WTC11 (cell line): ENCODE results near the gene AJM1. TPM values are rescaled to one million over a fixed set of nuclear protein-coding genes. Genes with fewer than 3 reads are reported as not detected.

Source experiments
- ATAC-seq: fragments of 200-7000 bp; cut with Tn5 transposase; 2 replicates; pipeline ENCODE4 v1.10.0; 2021; ENCODE audit warnings: mild to moderate bottlenecking, moderate library complexity
- CTCF ChIA-PET: fragments of 300-600 bp; sonication (Branson Sonifier 250); formaldehyde crosslinking; loops from one replicate; lab custom pipeline; 2021; ENCODE audit warnings: antibody characterized with exemption; lab: Charles Lee
- POLR2A ChIA-PET: fragments of 350-600 bp; sonication (Branson Sonifier 250); formaldehyde crosslinking; loops from one replicate; lab custom pipeline; 2021; ENCODE audit warnings: antibody characterized with exemption; lab: Charles Lee
- DNase-seq: peaks from one replicate; pipeline ENCODE4 v3.0.0; 2021; ENCODE audit warnings: low spot score
- H3K27ac Mint-ChIP-seq: 2 replicates; pipeline ENCODE4 v1.8.0; 2021; ENCODE audit warnings: mixed read lengths
- H3K27me3 Mint-ChIP-seq: 2 replicates; pipeline ENCODE4 v1.8.0; 2021; ENCODE audit warnings: low read depth, mild to moderate bottlenecking, moderate library complexity, mixed read lengths
- H3K36me3 Mint-ChIP-seq: 2 replicates; pipeline ENCODE4 v1.8.0; 2021; ENCODE audit warnings: mixed read lengths
- H3K4me1 Mint-ChIP-seq: 2 replicates; pipeline ENCODE4 v1.8.0; 2022; ENCODE audit warnings: mixed read lengths
- H3K4me3 Mint-ChIP-seq: 2 replicates; pipeline ENCODE4 v1.8.0; 2021; ENCODE audit warnings: mild to moderate bottlenecking, moderate library complexity, mixed read lengths
- H3K9me3 Mint-ChIP-seq: 2 replicates; pipeline ENCODE4 v1.8.0; 2021; ENCODE audit warnings: mixed read lengths
- ATF6 ChIP-seq: sonication (generic); formaldehyde crosslinking; IDR thresholded peaks from 2 replicates; pipeline ENCODE4 v1.8.1; 2023; ENCODE audit warnings: mild to moderate bottlenecking, missing genetic modification reagents
- CTCF ChIP-seq: fragments of 200-600 bp; IDR thresholded peaks from 2 replicates; pipeline ENCODE4 v1.8.0; 2022; ENCODE audit warnings: antibody characterized with exemption
- E2F4 ChIP-seq: sonication (generic); formaldehyde crosslinking; IDR thresholded peaks from 2 replicates; pipeline ENCODE4 v1.8.1; 2022; ENCODE audit warnings: low read depth, mild to moderate bottlenecking, moderate library complexity, missing genetic modification reagents, borderline replicate concordance
- E2F5 ChIP-seq: sonication (generic); formaldehyde crosslinking; IDR thresholded peaks from 2 replicates; pipeline ENCODE4 v1.8.1; 2022; ENCODE audit warnings: mild to moderate bottlenecking, moderate library complexity, missing genetic modification reagents
- ESRRA ChIP-seq: sonication (generic); formaldehyde crosslinking; IDR thresholded peaks from 2 replicates; pipeline ENCODE4 v1.8.1; 2022; ENCODE audit warnings: mild to moderate bottlenecking, missing genetic modification reagents, borderline replicate concordance
- FOXJ3 ChIP-seq: sonication (generic); formaldehyde crosslinking; IDR thresholded peaks from 2 replicates; pipeline ENCODE4 v1.9.0; 2021; ENCODE audit warnings: missing genetic modification reagents, mild to moderate bottlenecking, borderline replicate concordance
- GTF2I ChIP-seq: fragments of 250-450 bp; sonication (Bioruptor Pico); conservative IDR thresholded peaks from 2 replicates; pipeline ENCODE4 v1.4.0; 2021; ENCODE audit warnings: mild to moderate bottlenecking
- HMGA2 ChIP-seq: fragments of 250-450 bp; sonication (Bioruptor Pico); IDR thresholded peaks from 2 replicates; pipeline ENCODE4 v1.4.0; 2021; ENCODE audit warnings: mild to moderate bottlenecking, moderate library complexity
- JAZF1 ChIP-seq: fragments of 250-450 bp; sonication (Bioruptor Pico); IDR thresholded peaks from 2 replicates; pipeline ENCODE4 v1.9.0; 2021; ENCODE audit warnings: moderate library complexity, mild to moderate bottlenecking, inconsistent platforms
- MYBL2 ChIP-seq: sonication (generic); formaldehyde crosslinking; IDR thresholded peaks from 2 replicates; pipeline ENCODE4 v1.8.1; 2023; ENCODE audit warnings: mild to moderate bottlenecking, moderate library complexity, missing genetic modification reagents
- NFE2L1 ChIP-seq: sonication (generic); formaldehyde crosslinking; IDR thresholded peaks from 2 replicates; pipeline ENCODE4 v1.8.1; 2023; ENCODE audit warnings: missing genetic modification reagents
- NFYB ChIP-seq: sonication (generic); formaldehyde crosslinking; conservative IDR thresholded peaks from 2 replicates; pipeline ENCODE4 v1.8.0; 2022; ENCODE audit warnings: low read depth, missing genetic modification reagents
- STAT6 ChIP-seq: sonication (generic); formaldehyde crosslinking; conservative IDR thresholded peaks from 2 replicates; pipeline ENCODE4 v1.8.1; 2023; ENCODE audit warnings: mild to moderate bottlenecking, low read depth, missing genetic modification reagents, moderate library complexity
- TEAD1 ChIP-seq: sonication (generic); formaldehyde crosslinking; IDR thresholded peaks from 2 replicates; pipeline ENCODE4 v1.8.0; 2022; ENCODE audit warnings: mild to moderate bottlenecking, missing genetic modification reagents
- ZNF281 ChIP-seq: sonication (generic); formaldehyde crosslinking; IDR thresholded peaks from 2 replicates; pipeline ENCODE4 v1.8.0; 2023; ENCODE audit warnings: mild to moderate bottlenecking, missing genetic modification reagents
- ZNF317 ChIP-seq: sonication (generic); formaldehyde crosslinking; IDR thresholded peaks from 2 replicates; pipeline ENCODE4 v1.8.1; 2023; ENCODE audit warnings: low read depth, mild to moderate bottlenecking, moderate library complexity, missing genetic modification reagents, borderline replicate concordance
- ZNF396 ChIP-seq: fragments of 250-450 bp; sonication (Bioruptor Pico); IDR thresholded peaks from 2 replicates; pipeline ENCODE4 v1.8.0; 2021; ENCODE audit warnings: mild to moderate bottlenecking, moderate library complexity, borderline replicate concordance
- ZNF423 ChIP-seq: fragments of 250-450 bp; sonication (Bioruptor Pico); IDR thresholded peaks from 2 replicates; pipeline ENCODE4 v2.1.2; 2022; ENCODE audit warnings: mild to moderate bottlenecking, moderate library complexity
- ZNF671 ChIP-seq: fragments of 250-450 bp; sonication (Bioruptor Pico); IDR thresholded peaks from 2 replicates; pipeline ENCODE4 v1.8.0; 2021; ENCODE audit warnings: mild to moderate bottlenecking
- total RNA-seq: library from RNA; stranded (reverse); gene quantifications from 3 replicates; pipeline ENCODE4 v1.2.3, GENCODE V29; 2021

The AJM1 gene
- total RNA-seq, 1 experiment from 2014 or later = 1.6 TPM

- no peaks in the 10 kb centered on the region for H3K9me3 Mint-ChIP-seq
- H3K36me3 Mint-ChIP-seq = peaks cover 2% of the 10 kb centered on the region; the same call in 1 of the 2 replicates
- TF ChIP-seq E2F5 (CRISPR knock-in tag) = no peak
- no peak for TF ChIP-seq JAZF1
- no peak overlapping the region for H3K4me3 Mint-ChIP-seq
- ATAC-seq = no peak
- H3K27ac Mint-ChIP-seq = no peak overlapping the region
- CTCF ChIA-PET = interaction anchor here (1.4 to 3.0 kb wide), 3 partner anchors 11 to 174 kb away, joined by 5 to 13 read pairs (median 6); partner anchors contain the start of gene AJM1
- peak; percentile 8 for DNase-seq
- peaks cover 2% of the 10 kb centered on the region; the same call in 1 of the 2 replicates for H3K4me1 Mint-ChIP-seq
- POLR2A ChIA-PET = no interaction called here
- no peaks in the 10 kb centered on the region for H3K27me3 Mint-ChIP-seq
Measured at GRCh38 chr9:136854842-136855460, 12.7 kb downstream of the AJM1 start.

GRCh38 chr9:136855461-136856078, 13.3 kb downstream of the AJM1 start:
- peak; percentile 15 for DNase-seq
- Mint-ChIP-seq H3K9me3 (no peaks in the 10 kb centered on the region), H3K36me3 (no peaks in the 10 kb centered on the region), H3K4me3 (no peak overlapping the region), H3K27ac (no peak overlapping the region), H3K4me1 (no peaks in the 10 kb centered on the region), H3K27me3 (no peaks in the 10 kb centered on the region)
- ChIA-PET CTCF (interaction anchor here (0.8 to 3.0 kb wide), 4 partner anchors 12 to 174 kb away, joined by 3 to 13 read pairs (median 6); partner anchors contain the start of gene AJM1), POLR2A (no interaction called here)
- TF ChIP-seq MYBL2 (CRISPR knock-in tag) (no peak), E2F4 (CRISPR knock-in tag) (no peak)
- no peak for ATAC-seq

GRCh38 chr9:136856079-136856476, 13.8 kb downstream of the AJM1 start:
- POLR2A ChIA-PET = interaction anchor here (1.1 kb wide), 1 partner anchor 9 kb away, joined by 5 read pairs; no protein-coding TSS in a partner anchor
- Mint-ChIP-seq H3K27ac (no peak overlapping the region), H3K36me3 (no peaks in the 10 kb centered on the region), H3K9me3 (no peaks in the 10 kb centered on the region), H3K4me1 (no peaks in the 10 kb centered on the region), H3K4me3 (no peak overlapping the region), H3K27me3 (no peaks in the 10 kb centered on the region)
- CTCF ChIA-PET = interaction anchor here (0.8 to 3.0 kb wide), 4 partner anchors 12 to 93 kb away, joined by 3 to 13 read pairs (median 5); partner anchors contain the start of gene AJM1
- DNase-seq (peak; percentile 8), ATAC-seq (no peak)
- TF ChIP-seq NFE2L1 (CRISPR knock-in tag) = no peak
- no peak for TF ChIP-seq ZNF423 (CRISPR knock-in tag)
- no peak for TF ChIP-seq CTCF
- no peak for TF ChIP-seq STAT6 (CRISPR knock-in tag)
- no peak for TF ChIP-seq ZNF396 (CRISPR knock-in tag)
- no peak for TF ChIP-seq NFYB (CRISPR knock-in tag)
- no peak for TF ChIP-seq ZNF671 (CRISPR knock-in tag)
- TF ChIP-seq ATF6 = no peak
- no peak for TF ChIP-seq ESRRA
- no peak for TF ChIP-seq HMGA2
- no peak for TF ChIP-seq ZNF281
- TF ChIP-seq TEAD1 (CRISPR knock-in tag) = no peak
- TF ChIP-seq GTF2I = no peak
- TF ChIP-seq FOXJ3 (CRISPR knock-in tag) = no peak
- no peak for TF ChIP-seq ZNF317 (CRISPR knock-in tag)
